H9 (cell line): ENCODE results near the gene DTNB. TPM values are rescaled to one million over a fixed set of nuclear protein-coding genes. Genes with fewer than 3 reads are reported as not detected.

Source experiments
- DNase-seq: peaks from one replicate; pipeline ENCODE4 v3.0.0-alpha.2; 2017
- H2AFZ ChIP-seq: one replicate; pipeline ENCODE4 v1.6.1; 2013; ENCODE audit warnings: mild to moderate bottlenecking, low read length, control low read depth, moderate library complexity
- H2AK5ac ChIP-seq: 2 replicates; pipeline ENCODE4 v1.6.1; 2013; ENCODE audit warnings: low read length, control low read depth, mixed read lengths; ENCODE audit not compliant: insufficient read length
- H2BK120ac ChIP-seq: one replicate; pipeline ENCODE4 v1.6.1; 2013; ENCODE audit warnings: low read depth, mild to moderate bottlenecking, low read length, control low read depth, inconsistent platforms; ENCODE audit not compliant: poor library complexity, severe bottlenecking
- H2BK12ac ChIP-seq: 2 replicates; pipeline ENCODE4 v1.6.1; 2013; ENCODE audit warnings: low read length, control low read depth, mixed read lengths, low read depth; ENCODE audit not compliant: insufficient read length
- H2BK15ac ChIP-seq: 2 replicates; pipeline ENCODE4 v1.6.1; 2013; ENCODE audit warnings: low read depth, low read length, control low read depth
- H2BK20ac ChIP-seq: one replicate; pipeline ENCODE4 v1.6.1; 2013; ENCODE audit warnings: low read depth, mild to moderate bottlenecking, low read length, control low read depth, inconsistent platforms; ENCODE audit not compliant: poor library complexity, severe bottlenecking
- H2BK5ac ChIP-seq: 2 replicates; pipeline ENCODE4 v1.6.1; 2013; ENCODE audit warnings: low read length, control low read depth, mixed read lengths; ENCODE audit not compliant: insufficient read length
- H3K14ac ChIP-seq: 2 replicates; pipeline ENCODE4 v1.6.1; 2013; ENCODE audit warnings: low read length, control low read depth; ENCODE audit not compliant: insufficient read depth
- H3K18ac ChIP-seq: 2 replicates; pipeline ENCODE4 v1.6.1; 2013; ENCODE audit warnings: low read depth, mild to moderate bottlenecking, mixed read lengths, low read length, control low read depth; ENCODE audit not compliant: insufficient read length
- H3K23ac ChIP-seq: 2 replicates; pipeline ENCODE4 v1.6.1; 2013; ENCODE audit warnings: low read length, control low read depth, mixed read lengths, low read depth; ENCODE audit not compliant: insufficient read length
- H3K23me2 ChIP-seq: 2 replicates; pipeline ENCODE4 v1.6.1; 2013; ENCODE audit warnings: low read depth, mild to moderate bottlenecking, mixed read lengths, low read length, control low read depth; ENCODE audit not compliant: insufficient read length, poor library complexity, severe bottlenecking
- H3K27ac ChIP-seq: 2 replicates; pipeline ENCODE4 v1.5.1; 2013; ENCODE audit warnings: low read length, control low read depth, mixed read lengths, low read depth; ENCODE audit not compliant: insufficient read length
- H3K27me3 ChIP-seq: 2 replicates; pipeline ENCODE4 v1.6.1; 2013; ENCODE audit warnings: low read length, control low read depth, inconsistent platforms; ENCODE audit not compliant: insufficient read depth
- H3K4ac ChIP-seq: 2 replicates; pipeline ENCODE4 v1.6.1; 2013; ENCODE audit warnings: low read depth, mild to moderate bottlenecking, control low read depth, inconsistent platforms, low read length, moderate library complexity
- H3K4me1 ChIP-seq: 2 replicates; pipeline ENCODE4 v1.6.1; 2013; ENCODE audit warnings: low read length, control low read depth, inconsistent platforms; ENCODE audit not compliant: insufficient read depth
- H3K4me2 ChIP-seq: 2 replicates; pipeline ENCODE4 v1.6.1; 2013; ENCODE audit warnings: low read length, control low read depth, mixed read lengths; ENCODE audit not compliant: insufficient read length, insufficient read depth
- H3K56ac ChIP-seq: 2 replicates; pipeline ENCODE4 v1.6.1; 2013; ENCODE audit warnings: low read depth, mild to moderate bottlenecking, mixed read lengths, low read length, control low read depth; ENCODE audit not compliant: insufficient read length
- H3K79me1 ChIP-seq: 2 replicates; pipeline ENCODE4 v1.6.1; 2013; ENCODE audit warnings: low read depth, mild to moderate bottlenecking, moderate library complexity, low read length, control low read depth, inconsistent platforms; ENCODE audit not compliant: insufficient read depth, poor library complexity, severe bottlenecking
- H3K79me2 ChIP-seq: 2 replicates; pipeline ENCODE4 v1.6.1; 2013; ENCODE audit warnings: low read length, control low read depth, inconsistent platforms; ENCODE audit not compliant: insufficient read depth
- H3K9ac ChIP-seq: 2 replicates; pipeline ENCODE4 v1.6.1; 2013; ENCODE audit warnings: low read length, control low read depth, mixed read lengths; ENCODE audit not compliant: insufficient read length; ENCODE audit errors: extremely low read depth
- H3K9me3 ChIP-seq: one replicate; pipeline ENCODE4 v1.6.1; 2013; ENCODE audit warnings: low read depth, low read length, inconsistent platforms; ENCODE audit not compliant: control insufficient read depth
- H3T11ph ChIP-seq: one replicate; pipeline ENCODE4 v1.6.1; 2013; ENCODE audit warnings: mild to moderate bottlenecking, low read length, control low read depth, inconsistent platforms
- H4K20me1 ChIP-seq: one replicate; pipeline ENCODE4 v1.6.1; 2013; ENCODE audit not compliant: control insufficient read depth, insufficient read length, insufficient read depth
- H4K5ac ChIP-seq: 2 replicates; pipeline ENCODE4 v1.6.1; 2013; ENCODE audit warnings: low read depth, mild to moderate bottlenecking, mixed read lengths, low read length, control low read depth; ENCODE audit not compliant: insufficient read length
- H4K8ac ChIP-seq: replicated peaks from 2 replicates; pipeline ENCODE4 v1.6.1; 2013; ENCODE audit warnings: low read length, control low read depth, mixed read lengths, low read depth; ENCODE audit not compliant: insufficient read length
- H4K91ac ChIP-seq: 2 replicates; pipeline ENCODE4 v1.6.1; 2013; ENCODE audit warnings: low read depth, mild to moderate bottlenecking, moderate library complexity, mixed read lengths, low read length, control low read depth; ENCODE audit not compliant: insufficient read length
- H3K27ac Mint-ChIP-seq, 3 experiments: 2 replicates in 2 of 3; 3 replicates in 1 of 3; pipeline ENCODE4 v1.8.0; 2020 to 2021; ENCODE audit warnings: mixed read lengths in 3 of 3, mild to moderate bottlenecking in 1 of 3, moderate library complexity in 1 of 3
- H3K27me3 Mint-ChIP-seq: 2 replicates; pipeline ENCODE4 v1.8.0; 2021; ENCODE audit warnings: low read depth, mild to moderate bottlenecking, moderate library complexity, mixed read lengths
- H3K36me3 Mint-ChIP-seq, 3 experiments: 2 replicates in 2 of 3; 3 replicates in 1 of 3; pipeline ENCODE4 v1.8.0; 2020 to 2021; ENCODE audit warnings: low read depth in 3 of 3, mixed read lengths in 3 of 3; ENCODE audit not compliant: insufficient read depth in 1 of 3
- H3K4me1 Mint-ChIP-seq, 2 experiments: 2 replicates each; pipeline ENCODE4 v1.8.0; 2020; ENCODE audit warnings: mixed read lengths in 2 of 2
- H3K4me3 Mint-ChIP-seq, 2 experiments: 2 replicates in 1 of 2; 3 replicates in 1 of 2; pipeline ENCODE4 v1.8.0; 2020 to 2021; ENCODE audit warnings: mild to moderate bottlenecking in 2 of 2, mixed read lengths in 2 of 2, moderate library complexity in 1 of 2
- H3K9me3 Mint-ChIP-seq, 2 experiments: 2 replicates in 1 of 2; 3 replicates in 1 of 2; pipeline ENCODE4 v1.8.0; 2020; ENCODE audit warnings: mild to moderate bottlenecking in 2 of 2, mixed read lengths in 2 of 2, moderate library complexity in 1 of 2
- CTCF ChIP-seq: fragments of 200-600 bp; sonication (generic); conservative IDR thresholded peaks from 3 replicates; pipeline ENCODE4 v1.8.0; 2021; ENCODE audit warnings: antibody characterized with exemption, mild to moderate bottlenecking
- WGBS: extraction: QIAGEN DNeasy Blood & Tissue Kit; methylation state at CpG from one replicate; pipeline ENCODE4 v1.1.7; 2013; ENCODE audit warnings: missing lambda C conversion rate, low lambda C conversion rate, mixed read lengths; ENCODE audit not compliant: insufficient read length; ENCODE audit errors: extremely low coverage; 5-methylcytosine and 5-hydroxymethylcytosine counted together
- total RNA-seq: library from RNA; stranded (reverse); gene quantifications from 2 replicates; pipeline ENCODE4 v1.2.1, GENCODE V29; 2021

The DTNB gene
- total RNA-seq, 1 experiment from 2014 or later, result 26.7 TPM

- no peak overlapping the region for H3K4ac ChIP-seq
- H3K79me2 ChIP-seq, result no peaks in the 10 kb centered on the region; the same call in 1 of the 2 replicates
- no peaks in the 10 kb centered on the region for H3K23me2 ChIP-seq
- H2AFZ ChIP-seq, result no peak overlapping the region
- no peak for TF ChIP-seq CTCF
- H2AK5ac ChIP-seq, result no peak overlapping the region
- no peak overlapping the region for H3T11ph ChIP-seq
- no CpG with 5 or more reads among the region's 6 CpGs for WGBS
- H3K23ac ChIP-seq, result no peak overlapping the region
- H3K27me3 Mint-ChIP-seq, result no peaks in the 10 kb centered on the region
- no peaks in the 10 kb centered on the region for H4K20me1 ChIP-seq
- no peak overlapping the region for H3K9ac ChIP-seq
- H3K4me2 ChIP-seq, result no peak overlapping the region
- H4K91ac ChIP-seq, result no peak overlapping the region
- H3K9me3 Mint-ChIP-seq, result no peaks in the 10 kb centered on the region
- no peak overlapping the region for H2BK12ac ChIP-seq
- H2BK5ac ChIP-seq, result no peak overlapping the region
- no peaks in the 10 kb centered on the region for H3K9me3 ChIP-seq
- H3K4me1 Mint-ChIP-seq, result peaks cover 11 to 13% of the 10 kb centered on the region in 2 experiments
- no peak overlapping the region for H4K8ac ChIP-seq
- no peaks in the 10 kb centered on the region for H3K79me1 ChIP-seq
- no peak overlapping the region for H2BK20ac ChIP-seq
- no peaks in the 10 kb centered on the region for H3K36me3 Mint-ChIP-seq
- H3K27ac ChIP-seq, result no peak overlapping the region
- no peak overlapping the region for H4K5ac ChIP-seq
- H3K14ac ChIP-seq, result no peak overlapping the region
- no peak overlapping the region for H3K27ac Mint-ChIP-seq
- no peak overlapping the region for H2BK120ac ChIP-seq
- no peak overlapping the region for H3K18ac ChIP-seq
- DNase-seq, result no peak
- H3K56ac ChIP-seq, result no peak overlapping the region
- H3K4me1 ChIP-seq, result no peaks in the 10 kb centered on the region; the same call in 1 of the 2 replicates
- H3K27me3 ChIP-seq, result no peaks in the 10 kb centered on the region
- no peak overlapping the region for H3K4me3 Mint-ChIP-seq
- H2BK15ac ChIP-seq, result no peak overlapping the region
These were observed 182.2 kb downstream of the DTNB start for GRCh38 chr2:25491003-25491696.
